NT2/D1 (cell line): Measurements from ENCODE around the gene TMPRSS9.

Experiments
- DNase-seq: peaks from one replicate; pipeline ENCODE4 v3.0.0-alpha.2; 2011; ENCODE audit warnings: low read depth, low spot score
- H3K27me3 ChIP-seq: 2 replicates; pipeline ENCODE4 v1.6.0; 2011; ENCODE audit warnings: mild to moderate bottlenecking; ENCODE audit not compliant: insufficient read length, insufficient read depth
- H3K36me3 ChIP-seq: 2 replicates; pipeline ENCODE4 v1.6.1; 2011; ENCODE audit warnings: mild to moderate bottlenecking, low read length, mixed read lengths; ENCODE audit not compliant: insufficient read depth, insufficient read length
- H3K4me1 ChIP-seq: 2 replicates; pipeline ENCODE4 v1.5.1; 2011; ENCODE audit not compliant: insufficient read depth, insufficient read length
- H3K4me3 ChIP-seq: 2 replicates; pipeline ENCODE4 v1.5.1; 2011; ENCODE audit warnings: low read depth; ENCODE audit not compliant: insufficient read length
- H3K9ac ChIP-seq: 2 replicates; pipeline ENCODE4 v1.6.0; 2011; ENCODE audit warnings: low read depth; ENCODE audit not compliant: insufficient read length
- H3K9me3 ChIP-seq: 2 replicates; pipeline ENCODE4 v1.5.1; 2011; ENCODE audit warnings: mild to moderate bottlenecking, low read length; ENCODE audit not compliant: insufficient read depth
- SUZ12 ChIP-seq: IDR thresholded peaks from 2 replicates; pipeline ENCODE4 v1.6.1; 2011; ENCODE audit not compliant: insufficient read length, insufficient read depth; ENCODE audit errors: extremely low read depth
- YY1 ChIP-seq: IDR thresholded peaks from 2 replicates; pipeline ENCODE4 v1.6.1; 2011; ENCODE audit not compliant: insufficient read length, insufficient read depth
- ZNF274 ChIP-seq: IDR thresholded peaks from 2 replicates; pipeline ENCODE4 v1.6.1; 2011; ENCODE audit warnings: mild to moderate bottlenecking, low read depth, low read length

Gene TMPRSS9

DNA sequence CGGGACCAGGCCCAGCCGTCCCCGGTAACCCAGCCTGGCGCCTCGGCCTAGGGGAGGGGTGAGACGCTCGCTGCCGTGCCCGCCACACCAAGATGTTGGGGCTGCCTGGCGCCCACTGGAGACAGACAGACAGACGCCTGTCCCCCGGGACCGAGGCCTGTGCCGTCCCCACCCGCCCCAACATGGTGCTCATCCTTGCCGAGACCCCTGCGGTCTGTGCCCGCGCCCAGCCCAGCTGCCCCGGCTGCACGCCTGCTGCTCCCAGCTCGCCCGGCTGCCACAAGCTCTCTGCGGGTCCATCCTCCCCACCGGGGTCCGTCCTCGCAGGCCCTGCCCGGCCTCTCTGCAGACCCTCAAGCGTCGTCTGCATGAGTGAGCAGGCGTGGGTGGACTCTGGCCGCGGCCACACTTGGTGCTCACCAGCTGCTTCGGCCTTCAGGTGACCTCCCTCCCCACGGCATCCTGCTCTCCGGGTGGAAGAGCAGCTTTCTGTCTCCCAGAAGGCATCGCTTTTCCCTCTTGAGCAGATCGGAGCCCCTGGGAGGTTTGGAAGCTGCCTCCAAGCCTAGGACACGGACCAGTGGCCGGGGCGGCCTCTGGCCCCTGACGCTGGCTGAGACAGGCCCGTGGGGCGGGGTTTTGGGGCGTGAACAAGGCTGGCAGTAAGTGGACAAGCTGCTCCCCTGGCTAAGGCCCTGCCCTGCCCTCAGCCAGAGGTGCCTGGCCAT lies 6.7 kb upstream of the TMPRSS9 start:
- H3K4me1 ChIP-seq, result peaks cover 4% of the 10 kb centered on the region
- no peaks in the 10 kb centered on the region for H3K27me3 ChIP-seq
- no peak overlapping the region for H3K4me3 ChIP-seq
- no peak overlapping the region for H3K9ac ChIP-seq
- no peak for DNase-seq
- H3K9me3 ChIP-seq, result no peaks in the 10 kb centered on the region
- TF ChIP-seq SUZ12 (no peak), ZNF274 (no peak), YY1 (no peak)
- H3K36me3 ChIP-seq, result peaks cover 68% of the 10 kb centered on the region

DNA sequence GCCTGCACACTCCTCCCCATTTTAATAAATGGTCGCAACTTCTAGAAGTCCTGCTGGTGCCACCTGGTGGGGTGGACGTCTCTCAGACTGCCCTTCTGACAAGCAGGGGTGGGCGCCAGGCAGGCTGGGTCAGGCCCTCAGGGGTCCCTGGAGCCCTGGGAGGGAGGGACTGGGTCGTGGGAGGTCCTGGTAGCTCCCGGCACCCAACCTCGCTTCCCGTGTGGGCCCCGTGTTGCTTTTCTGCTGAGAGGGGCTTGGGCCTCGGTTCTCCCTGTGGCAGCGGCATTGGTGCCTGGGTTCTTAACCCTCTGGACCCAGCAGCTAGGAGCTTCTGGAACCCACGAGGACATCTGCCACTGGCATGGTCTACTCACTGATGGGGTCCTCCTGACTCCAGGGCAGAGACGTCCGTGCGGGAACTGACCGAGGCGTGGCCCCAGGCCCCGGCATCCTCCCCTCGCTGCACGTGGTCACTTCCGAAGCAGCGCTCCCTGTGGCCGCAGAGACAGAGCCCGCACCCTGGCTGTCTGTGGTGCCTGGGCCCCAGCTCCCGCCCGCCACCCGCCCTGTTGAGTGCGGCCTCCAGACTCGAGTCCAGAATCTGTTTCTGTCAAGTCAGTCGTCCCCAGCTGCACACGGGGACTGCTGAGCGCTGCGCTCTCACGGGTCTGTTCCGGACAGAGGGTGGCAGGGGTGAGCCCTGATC lies 6.0 kb upstream of the TMPRSS9 start:
- no peaks in the 10 kb centered on the region for H3K27me3 ChIP-seq
- DNase-seq, result no peak
- no peaks in the 10 kb centered on the region for H3K9me3 ChIP-seq
- peaks cover 63% of the 10 kb centered on the region for H3K36me3 ChIP-seq
- H3K4me1 ChIP-seq, result peaks cover 4% of the 10 kb centered on the region
- no peak overlapping the region for H3K9ac ChIP-seq
- no peak for TF ChIP-seq SUZ12
- H3K4me3 ChIP-seq, result no peak overlapping the region

DNA sequence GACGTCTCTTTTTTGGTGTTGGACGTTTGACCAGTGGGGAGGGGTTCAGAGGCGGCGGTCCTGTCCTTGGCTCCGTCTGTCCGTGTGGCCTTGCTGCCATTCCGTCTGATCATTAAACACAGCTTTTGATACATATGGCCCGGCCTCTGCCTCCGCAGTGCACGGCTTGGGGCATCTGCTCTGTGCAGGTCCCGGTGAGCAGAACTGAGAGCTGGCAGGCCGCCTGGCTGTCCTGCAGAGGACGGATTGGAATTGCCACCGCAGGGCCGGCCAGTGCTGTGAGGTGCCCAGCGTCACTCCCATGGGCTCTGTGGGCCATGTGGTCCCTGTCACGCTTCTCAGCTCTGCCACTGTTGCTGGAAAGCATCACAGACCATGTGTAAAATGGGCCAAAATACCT lies 5.4 kb upstream of the TMPRSS9 start:
- TF ChIP-seq ZNF274 (no peak), YY1 (no peak), SUZ12 (no peak)
- Histone ChIP-seq H3K4me1 (peaks cover 4% of the 10 kb centered on the region), H3K36me3 (peaks cover 60% of the 10 kb centered on the region), H3K27me3 (no peaks in the 10 kb centered on the region), H3K9me3 (no peaks in the 10 kb centered on the region), H3K4me3 (no peak overlapping the region), H3K9ac (no peak overlapping the region)
- no peak for DNase-seq

DNA sequence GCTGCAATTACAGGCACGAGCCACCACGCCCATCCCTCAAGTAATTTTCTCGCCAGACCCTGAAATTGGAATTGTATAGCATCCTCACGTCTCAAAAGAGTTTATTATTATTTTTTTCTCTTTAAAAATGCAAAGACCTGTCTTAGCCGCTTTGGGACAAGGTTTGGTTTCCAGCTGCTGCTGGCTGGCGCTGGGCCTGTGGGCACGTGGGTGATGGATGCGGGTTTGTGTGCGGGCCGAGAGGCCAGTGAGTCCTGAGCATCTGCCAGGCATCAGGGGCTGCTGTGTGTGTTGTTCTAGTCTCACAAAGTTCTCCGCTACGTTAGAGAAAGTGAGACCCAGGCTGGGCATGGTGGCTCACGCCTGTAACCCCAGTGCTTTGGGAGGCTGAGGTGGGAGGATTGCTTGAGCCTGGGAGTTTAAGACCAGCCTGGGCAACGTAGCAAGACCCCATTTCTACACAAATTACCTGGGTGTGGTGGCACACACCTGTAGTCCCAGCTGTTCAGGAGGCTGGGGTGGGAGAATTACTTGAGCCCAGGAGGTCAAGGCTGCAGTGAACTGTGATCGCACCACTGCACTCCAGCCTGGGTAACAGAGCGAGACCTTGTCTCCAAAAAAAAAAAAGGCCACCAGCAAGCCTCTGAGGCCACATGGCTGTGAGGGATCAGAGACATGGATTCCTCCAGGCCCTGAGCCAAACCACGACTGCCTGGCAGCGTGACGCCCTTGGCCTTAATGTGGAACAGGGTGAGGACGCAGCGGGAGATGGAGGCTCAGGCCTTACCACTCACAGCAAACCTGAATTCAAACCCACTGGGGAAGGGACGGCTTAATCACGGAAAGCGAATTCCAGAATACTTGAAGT lies 4.7 kb upstream of the TMPRSS9 start:
- Histone ChIP-seq H3K4me3 (no peak overlapping the region), H3K4me1 (peaks cover 6% of the 10 kb centered on the region), H3K27me3 (peaks cover 1% of the 10 kb centered on the region), H3K9me3 (no peaks in the 10 kb centered on the region), H3K9ac (no peak overlapping the region), H3K36me3 (peaks cover 53% of the 10 kb centered on the region)
- no peak for TF ChIP-seq YY1
- no peak for TF ChIP-seq ZNF274
- TF ChIP-seq SUZ12, result no peak
- no peak for DNase-seq

DNA sequence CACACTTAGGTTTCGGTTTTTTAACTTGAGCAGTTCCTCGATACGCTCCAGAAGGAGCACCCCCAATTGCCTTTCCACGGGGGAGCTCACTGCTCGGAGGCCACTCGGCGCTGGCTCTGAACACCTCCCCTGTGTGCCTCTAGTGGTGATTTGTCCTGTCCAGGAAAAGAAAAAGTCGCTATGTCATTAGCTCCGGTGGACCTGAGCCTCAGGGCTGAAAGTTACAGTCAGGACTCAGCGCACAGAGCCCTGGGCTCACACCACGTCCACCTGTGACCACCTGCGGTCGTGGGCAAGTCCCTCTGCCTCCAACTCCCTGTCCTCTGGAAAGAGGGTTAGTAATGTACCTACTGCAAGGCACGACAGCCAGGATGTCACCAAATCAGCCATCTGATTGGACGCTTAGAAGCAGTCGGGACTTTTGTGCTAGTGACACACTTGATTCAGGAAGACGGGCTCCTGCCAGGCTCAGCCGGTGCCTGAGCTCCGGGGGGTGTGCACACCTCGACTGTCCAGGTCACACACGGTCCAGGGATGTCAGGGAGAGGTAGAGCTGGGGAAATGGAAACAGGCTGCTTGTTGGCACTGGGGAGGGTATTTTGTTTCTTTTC lies 3.9 kb upstream of the TMPRSS9 start:
- DNase-seq, result no peak
- Histone ChIP-seq H3K27me3 (peaks cover 4% of the 10 kb centered on the region), H3K4me1 (peaks cover 7% of the 10 kb centered on the region), H3K36me3 (peaks cover 46% of the 10 kb centered on the region), H3K9me3 (no peaks in the 10 kb centered on the region), H3K4me3 (no peak overlapping the region), H3K9ac (no peak overlapping the region)
- no peak for TF ChIP-seq SUZ12
- TF ChIP-seq ZNF274, result no peak
- no peak for TF ChIP-seq YY1

DNA sequence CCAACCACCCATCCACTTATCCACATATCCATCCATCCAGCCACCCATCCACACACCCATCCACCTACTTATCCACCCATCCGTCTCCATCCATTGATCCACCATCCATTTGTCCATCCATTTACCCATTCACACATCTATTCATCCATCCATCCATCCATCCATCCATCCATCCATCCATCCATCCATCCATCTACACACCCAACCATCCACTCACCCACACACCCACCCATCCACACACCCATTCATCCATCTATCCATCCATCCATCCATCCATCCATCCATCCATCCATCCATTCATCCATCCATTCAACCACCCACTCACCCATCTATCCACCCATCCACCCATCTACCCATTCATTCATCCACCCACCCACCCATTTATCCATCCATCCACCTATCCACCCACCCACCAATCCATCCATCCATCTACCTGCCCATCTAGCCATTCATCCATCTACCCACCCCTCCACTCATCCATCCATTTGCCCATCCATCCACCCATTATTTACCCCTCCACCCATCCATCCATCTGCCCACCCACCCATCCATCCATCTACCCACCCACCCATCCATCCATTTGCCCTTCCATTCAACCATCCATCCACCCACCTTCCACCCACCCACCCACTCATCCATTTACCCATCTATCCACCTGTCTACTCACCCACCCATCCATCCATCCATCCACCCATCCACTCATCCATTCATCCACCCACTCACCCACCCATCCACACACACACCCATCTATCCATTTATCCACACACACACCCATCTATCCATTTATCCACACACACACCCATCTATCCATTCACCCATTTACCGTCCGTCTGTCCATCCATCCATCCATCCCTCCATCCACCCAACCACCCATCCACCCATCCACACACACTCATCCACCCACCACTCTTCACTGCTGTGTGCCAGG lies 2.5 kb upstream of the TMPRSS9 start:
- Histone ChIP-seq H3K36me3 (peaks cover 38% of the 10 kb centered on the region), H3K4me1 (peaks cover 7% of the 10 kb centered on the region)
- no peak for DNase-seq

More for the DNA sequence above, 2.5 kb upstream of the TMPRSS9 start:
- no peak overlapping the region for H3K9ac ChIP-seq
- no peaks in the 10 kb centered on the region for H3K9me3 ChIP-seq
- H3K4me3 ChIP-seq, result no peak overlapping the region
- peaks cover 4% of the 10 kb centered on the region for H3K27me3 ChIP-seq
- no peak for TF ChIP-seq ZNF274
- no peak for TF ChIP-seq SUZ12
- TF ChIP-seq YY1, result no peak
